Activated CD8-positive, alpha-beta memory T cell treated with anti-CD3 and anti-CD28 coated beads for 1 hour (primary cell): ENCODE data around the gene NSDHL.

Experiments
- DNase-seq, 2 donors: peaks; one replicate each; pipeline ENCODE4 v3.0.0-alpha.2; 2020; ENCODE audit warnings: low read depth in 1 of 2; ENCODE audit errors: extremely low read depth in 1 of 2

Gene NSDHL

GRCh38 chrX:152843852-152844251 is 13.0 kb downstream of the NSDHL start:
- DNase-seq, result no peak

GRCh38 chrX:152844256-152844655 is 13.4 kb downstream of the NSDHL start:
- DNase-seq, result no peak

- DNase-seq, result no peak
Observed at GRCh38 chrX:152845618-152846240, 14.9 kb downstream of the NSDHL start.

- DNase-seq, result no peak
Observed at GRCh38 chrX:152847281-152847680, 16.4 kb downstream of the NSDHL start.

GRCh38 chrX:152850465-152850864 is 19.6 kb downstream of the NSDHL start:
- DNase-seq, result no peak

GRCh38 chrX:152853986-152854385 is 23.1 kb downstream of the NSDHL start:
- DNase-seq, result no peak

GRCh38 chrX:152861116-152861515 is 30.3 kb downstream of the NSDHL start:
- DNase-seq, result no peak

- DNase-seq, result no peak
Observed at GRCh38 chrX:152861826-152862225, 31.0 kb downstream of the NSDHL start.

- no peak for DNase-seq
Observed at GRCh38 chrX:152865232-152865920, 34.5 kb downstream of the NSDHL start.

- no peak for DNase-seq
Observed at GRCh38 chrX:152866386-152866785, 35.5 kb downstream of the NSDHL start.

- no peak for DNase-seq
Observed at GRCh38 chrX:152869972-152870371, 39.1 kb downstream of the NSDHL start.

GRCh38 chrX:152871260-152871659 is 40.4 kb downstream of the NSDHL start:
- no peak for DNase-seq

- no peak for DNase-seq
Observed at GRCh38 chrX:152872522-152872921, 41.7 kb downstream of the NSDHL start.

GRCh38 chrX:152873361-152873760 is 42.5 kb downstream of the NSDHL start:
- no peak for DNase-seq

GRCh38 chrX:152876931-152877840 is 46.3 kb downstream of the NSDHL start:
- no peak for DNase-seq

GRCh38 chrX:152878976-152879755 is 48.3 kb downstream of the NSDHL start:
- DNase-seq, result no peak

- DNase-seq, result no peak
Observed at GRCh38 chrX:152881289-152881688, 50.4 kb downstream of the NSDHL start.

- DNase-seq, result no peak
Observed at GRCh38 chrX:152884171-152884570, 53.3 kb downstream of the NSDHL start.

GRCh38 chrX:152886716-152887115 is 55.9 kb downstream of the NSDHL start:
- DNase-seq, result no peak

- no peak for DNase-seq
Observed at GRCh38 chrX:152892499-152892898, 61.6 kb downstream of the NSDHL start.
